ENCODE measurements around the gene MROH2A.

MROH2A gene

DNA sequence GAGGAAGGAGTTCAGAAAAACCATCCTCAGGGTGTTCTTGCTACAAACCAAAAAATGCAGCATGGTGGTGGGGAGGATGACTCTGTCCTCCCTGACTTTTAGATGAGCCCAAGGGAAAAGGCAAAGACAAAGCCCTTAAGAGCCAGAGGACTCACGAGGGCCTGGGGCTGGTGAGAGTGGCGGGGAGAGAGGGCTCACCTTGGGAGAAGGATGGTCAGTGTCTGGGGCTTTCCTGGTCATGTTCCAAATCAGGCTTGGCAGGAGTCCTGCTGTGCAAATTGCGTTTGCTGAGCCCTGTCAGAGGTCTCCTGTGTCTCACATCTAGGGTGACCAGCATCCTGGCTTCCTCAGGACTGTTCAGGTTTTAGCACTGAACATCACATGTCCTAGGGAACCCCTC lies 13.4 kb upstream of the MROH2A start:
- no peak for DNase-seq (ENCODE audit: low read depth in 2 of 2)

DNA sequence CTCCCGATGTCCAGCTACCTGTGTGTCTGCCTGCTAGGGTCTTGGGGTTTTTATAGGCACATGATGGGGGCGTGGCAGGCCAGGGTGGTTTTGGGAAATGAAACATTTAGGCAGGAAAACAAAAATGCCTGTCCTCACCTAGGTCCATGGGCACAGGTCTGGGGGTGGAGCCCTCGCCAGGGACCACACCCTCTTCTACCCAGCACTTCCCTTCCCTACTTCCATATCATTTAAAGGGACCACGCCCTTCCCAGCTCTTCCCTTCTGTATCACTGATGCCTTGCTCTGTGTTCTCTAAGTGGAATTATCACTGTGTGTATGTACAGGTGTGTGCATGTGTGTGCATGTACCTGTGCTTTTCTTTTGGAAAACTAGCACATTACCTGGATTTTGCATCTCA lies 11.7 kb upstream of the MROH2A start:
- no peak for DNase-seq (ENCODE audit: low read depth in 2 of 2)

DNA sequence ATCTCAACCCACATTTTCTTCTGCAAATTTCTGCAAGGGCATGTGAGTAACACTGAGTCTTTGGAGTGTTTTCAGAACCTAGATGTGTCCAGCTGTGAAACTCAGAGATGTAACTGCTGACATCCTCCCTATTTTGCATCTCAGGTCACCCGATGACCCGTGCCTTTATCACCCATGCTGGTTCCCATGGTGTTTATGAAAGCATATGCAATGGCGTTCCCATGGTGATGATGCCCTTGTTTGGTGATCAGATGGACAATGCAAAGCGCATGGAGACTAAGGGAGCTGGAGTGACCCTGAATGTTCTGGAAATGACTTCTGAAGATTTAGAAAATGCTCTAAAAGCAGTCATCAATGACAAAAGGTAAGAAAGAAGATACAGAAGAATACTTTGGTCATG lies 10.1 kb upstream of the MROH2A start:
- DNase-seq (ENCODE audit: low read depth in 2 of 2), result no peak

DNA sequence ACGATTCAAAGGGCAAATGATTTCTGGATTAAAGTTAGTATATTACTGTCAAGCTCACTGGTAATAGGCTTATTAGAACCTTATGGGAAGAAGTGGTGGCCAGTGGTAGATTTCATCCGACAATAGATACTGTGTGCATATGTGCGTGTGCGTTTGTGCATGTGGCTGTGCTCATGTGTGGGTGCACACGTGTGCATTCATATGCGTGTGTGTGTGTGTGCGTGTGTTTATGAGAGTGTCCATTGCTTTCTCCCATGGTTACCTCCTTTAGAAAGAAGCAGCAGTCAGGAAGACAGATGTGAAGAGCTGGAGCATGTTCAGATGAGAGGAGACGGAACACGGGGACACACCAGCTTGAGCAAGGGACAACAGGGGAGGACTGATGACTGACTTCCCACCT lies 8.9 kb upstream of the MROH2A start:
- no peak for DNase-seq (ENCODE audit: low read depth in 2 of 2)

DNA sequence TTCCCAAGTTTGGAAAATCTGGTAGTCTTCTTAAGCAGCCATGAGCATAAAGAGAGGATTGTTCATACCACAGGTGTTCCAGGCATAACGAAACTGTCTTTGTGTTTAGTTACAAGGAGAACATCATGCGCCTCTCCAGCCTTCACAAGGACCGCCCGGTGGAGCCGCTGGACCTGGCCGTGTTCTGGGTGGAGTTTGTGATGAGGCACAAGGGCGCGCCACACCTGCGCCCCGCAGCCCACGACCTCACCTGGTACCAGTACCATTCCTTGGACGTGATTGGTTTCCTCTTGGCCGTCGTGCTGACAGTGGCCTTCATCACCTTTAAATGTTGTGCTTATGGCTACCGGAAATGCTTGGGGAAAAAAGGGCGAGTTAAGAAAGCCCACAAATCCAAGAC lies 6.0 kb upstream of the MROH2A start:
- DNase-seq (ENCODE audit: low read depth in 2 of 2), result no peak

DNA sequence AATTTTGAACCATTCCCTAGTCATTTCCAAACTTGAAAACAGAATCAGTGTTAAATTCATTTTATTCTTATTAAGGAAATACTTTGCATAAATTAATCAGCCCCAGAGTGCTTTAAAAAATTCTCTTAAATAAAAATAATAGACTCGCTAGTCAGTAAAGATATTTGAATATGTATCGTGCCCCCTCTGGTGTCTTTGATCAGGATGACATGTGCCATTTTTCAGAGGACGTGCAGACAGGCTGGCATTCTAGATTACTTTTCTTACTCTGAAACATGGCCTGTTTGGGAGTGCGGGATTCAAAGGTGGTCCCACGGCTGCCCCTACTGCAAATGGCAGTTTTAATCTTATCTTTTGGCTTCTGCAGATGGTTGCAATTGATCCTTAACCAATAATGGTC lies 5.5 kb upstream of the MROH2A start:
- no peak for DNase-seq (ENCODE audit: low read depth in 2 of 2)

DNA sequence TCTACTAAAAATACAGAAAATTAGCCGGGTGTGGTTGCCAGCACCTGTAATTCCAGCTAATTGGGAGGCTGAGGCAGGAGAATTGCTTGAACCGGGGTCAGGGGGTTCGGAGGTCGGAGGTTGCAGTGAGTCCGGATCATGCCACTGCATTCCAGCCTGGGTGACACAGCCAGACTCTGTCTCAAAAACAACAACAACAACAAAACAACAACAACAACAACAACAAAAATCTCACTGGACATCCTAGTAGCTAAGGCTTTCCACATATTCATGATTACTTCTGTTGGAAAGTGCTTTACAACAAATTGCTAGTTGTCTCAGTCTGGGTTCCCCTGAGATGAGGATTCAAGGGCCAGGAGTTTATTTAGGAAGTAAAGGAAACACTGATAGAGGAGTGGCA lies 4.3 kb upstream of the MROH2A start:
- DNase-seq (ENCODE audit: low read depth in 2 of 2), result no peak

DNA sequence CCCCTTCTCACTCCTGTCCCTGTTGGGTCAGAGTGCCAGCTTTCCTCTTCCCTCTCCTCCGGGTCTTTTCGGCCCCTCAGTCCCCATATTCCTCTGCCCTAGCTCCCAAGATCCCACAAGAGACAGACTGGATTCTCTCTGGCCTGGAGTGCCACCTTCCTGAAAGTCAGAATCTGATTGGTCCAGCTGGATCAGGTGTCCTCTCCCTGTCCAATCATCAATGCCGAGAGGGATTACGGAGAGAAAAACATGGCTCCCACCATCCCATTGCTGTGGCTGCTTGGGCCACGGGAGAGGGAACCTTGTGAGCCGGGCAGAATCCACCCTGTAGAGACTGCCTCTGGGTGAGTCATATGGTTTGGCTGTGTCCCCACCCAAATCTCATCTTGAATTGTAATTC lies 2.7 kb upstream of the MROH2A start:
- no peak for DNase-seq (ENCODE audit: low read depth in 2 of 2)

DNA sequence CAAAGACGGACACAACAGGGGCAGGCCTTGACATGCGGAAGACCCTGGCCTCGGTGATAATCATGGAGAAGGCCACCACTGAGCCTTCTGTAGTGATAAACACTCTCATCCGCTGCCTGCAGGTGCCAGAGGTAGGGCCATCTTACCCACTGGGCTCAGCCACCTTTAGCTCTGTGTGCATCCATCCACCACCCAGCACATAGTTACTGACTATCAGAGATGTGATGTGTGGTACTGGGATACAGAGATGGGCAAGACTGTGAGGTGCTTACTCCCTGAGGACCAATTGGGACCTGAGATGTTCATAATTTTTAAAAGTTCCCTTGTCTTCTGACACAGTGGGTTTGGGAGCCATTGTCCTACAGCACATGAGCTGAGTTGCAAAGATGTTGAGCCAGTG lies 1.6 kb downstream of the MROH2A start:
- DNase-seq (ENCODE audit: low read depth in 2 of 2), result no peak

DNA sequence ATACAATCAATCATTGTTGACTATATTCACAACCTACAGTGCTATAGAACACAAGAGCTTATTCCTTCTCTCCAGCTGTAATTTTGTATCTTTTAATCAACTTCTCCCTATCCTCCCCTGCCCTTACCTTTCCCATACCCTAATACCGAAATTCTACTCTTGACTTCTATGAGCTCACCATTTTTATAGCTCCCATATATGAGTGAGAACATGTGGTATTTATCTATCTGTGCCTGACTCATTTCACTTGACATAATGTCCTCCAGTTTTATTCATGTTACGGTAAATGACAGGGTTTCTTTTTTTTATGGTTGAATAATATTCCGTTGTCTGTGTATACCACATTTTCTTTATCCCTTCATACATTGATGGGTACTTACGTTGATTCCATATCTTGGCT lies 2.6 kb downstream of the MROH2A start:
- no peak for DNase-seq (ENCODE audit: low read depth in 2 of 2)

DNA sequence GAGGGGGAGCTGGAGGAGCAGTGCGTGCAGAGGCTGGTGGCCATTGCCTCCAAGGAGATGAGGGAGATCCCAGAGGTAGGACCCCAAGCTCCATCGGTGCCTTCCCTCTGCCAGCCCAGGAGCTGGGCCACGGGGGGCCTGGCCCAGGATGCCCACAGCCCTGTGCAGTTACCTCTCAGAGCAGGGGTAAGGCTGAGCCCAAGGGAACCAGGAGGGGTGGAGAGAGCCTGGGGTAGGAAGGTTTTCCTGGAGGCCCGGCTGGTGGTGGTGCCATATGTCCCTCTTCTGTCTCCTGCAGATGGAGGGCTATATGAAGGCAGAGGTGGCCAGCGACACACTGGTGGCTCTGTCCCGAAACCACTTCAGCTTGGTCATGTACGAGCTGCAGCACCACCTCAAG lies 11.4 kb downstream of the MROH2A start:
- no peak for DNase-seq (ENCODE audit: low read depth in 2 of 2)

DNA sequence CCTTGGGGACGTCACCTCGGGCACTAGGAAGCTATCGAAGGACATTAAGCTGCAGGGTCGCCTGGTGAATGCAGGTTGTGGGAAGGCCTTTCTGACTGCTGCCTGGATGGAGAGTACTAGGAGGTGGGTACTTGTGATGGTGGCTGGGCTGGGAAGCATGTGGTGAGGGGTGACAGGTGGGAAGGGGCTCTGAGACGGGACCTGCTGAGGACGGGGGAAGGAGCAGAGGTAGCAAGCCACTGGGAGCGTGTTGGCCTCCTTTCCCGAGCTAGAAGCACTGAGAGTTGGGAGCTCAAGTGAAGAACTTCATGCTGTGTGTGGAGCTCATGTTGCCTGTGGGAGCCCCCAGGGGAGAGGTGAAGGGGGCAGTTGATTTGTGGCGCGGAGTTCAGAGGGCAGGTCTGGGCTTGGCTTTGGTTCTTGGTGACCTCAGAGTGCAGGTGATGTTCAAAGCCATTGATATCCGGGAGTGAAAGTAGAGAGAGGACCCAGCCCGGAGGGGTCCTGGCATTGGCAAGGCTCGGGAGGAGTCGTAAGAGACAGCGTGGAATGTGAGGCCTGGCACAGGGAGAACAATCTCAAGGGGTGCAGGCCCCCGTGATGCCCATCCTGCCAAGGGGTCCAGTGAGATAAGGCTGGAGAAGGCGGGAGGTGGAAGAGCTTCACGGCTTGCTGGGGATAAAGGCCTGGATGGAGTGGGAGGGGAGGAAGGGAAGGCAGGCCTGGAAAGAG lies 13.2 kb downstream of the MROH2A start:
- DNase-seq (ENCODE audit: low read depth in 2 of 2), result no peak

DNA sequence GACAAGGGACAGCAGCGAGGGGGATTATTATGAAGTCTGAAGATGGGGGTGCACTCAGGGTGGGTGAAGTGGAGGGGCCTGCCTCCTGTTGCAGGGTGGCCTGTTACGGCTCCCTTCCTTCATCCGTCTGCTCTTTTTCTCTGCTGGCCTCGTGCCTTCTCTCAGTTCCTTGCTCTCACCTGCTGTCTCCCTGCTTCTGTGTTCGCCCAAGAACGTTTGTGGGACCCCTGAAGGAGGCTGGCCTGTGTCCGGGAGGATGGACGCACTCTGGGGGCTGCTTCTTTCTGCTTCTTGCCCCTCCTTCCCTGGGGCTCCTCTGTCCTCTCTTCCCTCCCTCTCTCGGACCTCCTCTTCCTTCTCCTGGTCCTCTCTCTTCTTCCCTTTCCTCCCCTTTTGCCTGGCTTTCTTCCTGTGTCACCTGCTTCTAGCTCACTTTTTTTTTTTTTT lies 13.8 kb downstream of the MROH2A start:
- DNase-seq (ENCODE audit: low read depth in 2 of 2), result no peak

DNA sequence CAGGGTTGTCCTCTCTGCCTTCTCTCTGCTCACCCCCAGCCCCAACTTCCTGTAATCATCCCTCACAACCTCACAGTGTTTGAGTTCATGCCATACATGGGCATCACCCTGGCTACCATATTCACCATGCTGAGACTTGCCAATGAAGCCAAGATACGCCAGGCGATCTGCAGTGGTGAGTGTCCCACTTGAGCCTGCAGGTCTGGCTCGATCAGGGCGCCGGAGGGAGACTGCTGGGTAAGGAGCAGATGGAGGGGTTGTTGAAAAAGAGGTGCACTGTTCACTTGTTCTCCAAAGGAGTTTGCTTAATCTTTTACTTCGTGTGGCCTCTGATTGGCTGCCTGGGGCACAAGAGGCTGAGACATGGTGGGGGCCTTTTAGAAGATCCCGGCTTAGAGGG lies 14.6 kb downstream of the MROH2A start:
- no peak for DNase-seq (ENCODE audit: low read depth in 2 of 2)

DNA sequence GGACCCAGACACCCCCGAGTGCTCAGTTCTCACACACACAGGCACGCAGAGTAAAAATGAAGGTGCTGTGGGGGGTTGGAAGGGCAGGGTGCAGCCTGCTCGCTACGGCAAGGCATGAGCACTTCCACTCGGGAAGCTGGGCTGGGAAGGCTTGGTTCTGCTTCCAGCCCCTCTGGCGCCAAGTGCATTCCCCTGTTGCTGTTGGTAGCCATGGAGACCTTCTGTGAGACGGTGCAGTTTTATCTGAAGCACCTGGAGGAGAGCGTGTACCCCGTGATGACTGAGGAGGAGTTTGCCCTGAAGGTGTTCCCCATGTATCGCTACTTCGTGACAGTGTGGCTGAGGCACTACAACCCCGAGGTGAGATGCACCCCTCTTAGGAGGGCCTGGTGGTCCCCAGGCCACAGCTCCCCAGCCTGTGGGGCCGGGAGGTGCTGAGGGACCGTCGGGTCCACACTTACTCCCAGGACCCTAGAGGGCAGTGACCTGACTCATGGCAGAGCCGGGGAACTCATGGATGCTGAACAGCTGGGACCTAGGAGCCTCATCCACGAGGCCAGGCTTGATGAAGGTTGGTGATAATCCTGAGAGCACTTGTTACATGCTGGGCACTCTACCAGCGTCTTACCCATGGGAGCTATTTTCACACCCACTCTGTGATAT lies 15.5 kb downstream of the MROH2A start:
- DNase-seq (ENCODE audit: low read depth in 2 of 2), result no peak

DNA sequence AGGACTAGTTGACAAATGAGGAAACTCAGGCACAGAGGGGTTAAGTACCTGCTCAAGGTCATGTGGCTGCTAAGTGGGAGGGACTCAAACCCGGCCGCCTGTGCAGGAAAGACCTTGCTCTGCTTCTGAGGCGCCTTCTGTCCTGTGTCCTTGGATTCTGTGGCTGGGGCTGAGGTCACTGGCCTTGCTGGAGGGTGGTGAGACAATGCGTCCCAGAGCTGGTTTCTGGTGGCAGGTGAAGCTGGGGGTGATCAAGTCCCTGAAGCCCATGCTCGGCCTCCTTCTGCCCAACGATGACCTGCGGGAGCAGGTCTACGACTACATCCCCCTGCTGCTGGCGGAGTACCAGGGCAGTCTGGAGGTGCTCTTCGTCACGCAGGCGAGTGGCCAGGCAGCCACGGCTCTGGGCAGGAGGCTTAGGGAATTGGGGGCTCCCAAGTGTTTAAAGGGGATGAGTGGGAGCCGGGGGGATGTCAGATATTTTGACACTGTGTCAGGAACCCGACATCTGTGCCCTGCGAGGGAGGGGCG lies 16.1 kb downstream of the MROH2A start:
- DNase-seq (ENCODE audit: low read depth in 2 of 2), result no peak

DNA sequence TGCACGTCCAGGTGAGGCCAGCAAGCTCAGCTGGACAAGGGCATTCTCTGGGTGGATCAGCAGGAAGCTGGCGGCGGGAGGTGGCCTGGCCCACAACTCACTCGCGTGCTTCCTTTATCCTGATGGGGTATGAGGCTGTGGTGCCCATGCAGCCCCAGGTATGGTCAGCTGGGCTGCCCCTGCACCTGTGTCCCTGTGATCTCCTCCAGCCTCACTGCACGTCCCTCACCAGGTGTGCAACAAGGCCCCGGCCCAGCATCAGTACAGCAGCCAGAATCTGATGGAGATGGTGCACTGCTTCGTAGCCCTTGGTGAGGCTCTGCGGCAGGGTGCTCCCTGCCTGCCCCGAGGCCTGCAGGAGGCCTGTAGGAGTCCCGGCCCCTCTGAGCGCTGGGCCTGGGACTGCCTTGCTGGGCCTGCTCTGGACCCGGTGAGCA lies 17.6 kb downstream of the MROH2A start:
- no peak for DNase-seq (ENCODE audit: low read depth in 2 of 2)

DNA sequence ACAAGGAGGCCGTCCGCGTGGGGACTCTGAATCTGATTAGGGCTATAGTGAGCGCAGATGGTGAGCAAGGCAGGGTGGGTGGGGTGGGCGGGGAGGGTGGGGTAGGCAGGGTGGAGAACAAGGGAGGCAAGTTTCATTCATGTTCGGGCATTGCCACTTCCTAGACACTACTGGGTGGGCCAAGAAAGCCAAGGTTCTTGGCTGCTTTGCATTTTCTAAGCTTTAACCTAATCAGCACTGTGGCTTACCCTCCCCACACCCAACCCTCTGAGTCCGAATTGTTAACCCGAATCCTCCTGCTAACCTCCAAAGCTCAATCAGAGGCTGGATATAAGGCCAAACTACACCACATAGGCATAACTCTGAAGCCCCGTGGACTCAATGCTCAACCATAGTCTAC lies 18.1 kb downstream of the MROH2A start:
- no peak for DNase-seq (ENCODE audit: low read depth in 2 of 2)

DNA sequence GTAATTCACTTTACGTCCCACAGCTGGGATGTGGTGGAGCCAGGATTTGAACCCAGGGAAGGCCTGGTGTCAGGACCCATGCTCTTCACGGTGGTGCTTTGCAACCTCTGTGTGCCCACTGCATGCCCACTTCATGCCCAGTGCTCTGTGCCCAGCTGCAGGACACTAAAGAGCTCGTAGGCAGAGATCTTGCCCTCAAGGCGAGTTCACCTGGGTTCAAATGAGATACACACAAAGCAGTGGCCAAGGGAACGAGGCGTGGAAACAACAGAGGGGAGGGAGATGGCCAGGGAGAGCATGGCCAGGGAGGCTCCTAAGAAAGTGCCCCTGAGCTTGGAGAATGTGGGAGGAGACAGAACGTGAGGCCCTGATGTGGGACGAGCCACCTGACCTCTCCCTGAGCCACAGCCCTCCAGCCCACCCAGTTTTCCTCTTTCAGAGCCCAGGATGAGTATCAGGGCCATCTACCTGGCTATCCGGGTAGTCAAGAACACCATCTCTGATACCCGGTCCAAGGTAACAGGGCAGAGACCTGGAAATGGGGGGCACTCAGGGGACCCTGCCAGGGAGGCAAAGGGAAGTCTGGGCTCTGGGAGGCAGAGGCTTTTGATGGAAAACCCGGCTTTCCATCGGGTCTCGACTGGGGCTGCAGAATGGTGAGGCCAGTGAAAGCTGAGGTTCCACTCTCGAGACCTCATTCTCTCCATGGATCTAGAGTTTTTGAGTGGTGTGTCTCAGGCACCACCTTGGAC lies 20.4 kb downstream of the MROH2A start:
- DNase-seq (ENCODE audit: low read depth in 2 of 2), result no peak

DNA sequence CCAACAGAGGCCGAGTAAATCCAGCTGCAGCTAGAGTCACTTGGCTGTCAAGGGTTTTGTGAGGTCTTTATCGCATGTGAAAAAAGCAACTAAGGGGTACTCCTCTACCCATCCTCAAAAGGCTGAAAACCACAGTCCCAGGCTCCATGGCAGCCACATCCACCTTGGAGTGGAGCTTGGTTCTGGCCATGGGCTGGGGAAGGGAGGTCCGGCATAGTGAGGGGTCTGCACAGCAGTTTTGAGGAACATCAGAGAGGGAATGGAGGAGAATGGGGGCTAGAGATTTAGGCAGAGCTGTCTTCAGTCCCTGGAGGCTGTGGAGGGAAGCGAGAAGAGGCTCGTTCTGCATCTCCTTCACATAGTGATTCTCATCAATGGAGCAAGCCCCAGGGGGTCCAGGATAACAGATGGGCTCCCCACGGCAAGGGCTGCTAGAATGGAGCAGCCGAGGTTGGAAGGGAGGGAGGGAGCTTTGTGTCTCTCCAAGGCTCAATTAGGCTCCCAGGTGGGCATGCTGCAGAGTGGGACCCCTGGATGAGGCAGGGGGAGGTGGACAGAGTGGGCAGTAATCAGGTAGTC lies 21.0 kb downstream of the MROH2A start:
- DNase-seq (ENCODE audit: low read depth in 2 of 2), result no peak

DNA sequence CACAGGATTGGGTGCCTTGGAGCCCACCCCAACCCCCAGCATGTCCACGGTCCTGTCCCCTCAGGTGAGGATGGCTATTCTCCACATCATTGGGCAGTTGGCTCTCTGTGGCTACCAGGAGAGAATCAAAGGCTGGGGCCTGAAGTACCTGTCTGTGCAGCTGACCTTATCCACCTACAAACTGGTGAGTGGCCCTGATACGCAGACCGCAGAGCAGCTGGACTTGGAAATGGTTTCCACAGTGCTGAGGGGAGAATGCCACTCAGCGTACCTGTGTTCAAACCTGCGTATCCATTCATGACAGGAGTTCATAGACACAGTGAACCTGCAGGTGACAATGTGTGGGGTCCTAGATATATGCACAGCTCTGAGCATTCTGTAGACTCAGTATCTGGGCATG lies 21.6 kb downstream of the MROH2A start:
- DNase-seq (ENCODE audit: low read depth in 2 of 2), result no peak

DNA sequence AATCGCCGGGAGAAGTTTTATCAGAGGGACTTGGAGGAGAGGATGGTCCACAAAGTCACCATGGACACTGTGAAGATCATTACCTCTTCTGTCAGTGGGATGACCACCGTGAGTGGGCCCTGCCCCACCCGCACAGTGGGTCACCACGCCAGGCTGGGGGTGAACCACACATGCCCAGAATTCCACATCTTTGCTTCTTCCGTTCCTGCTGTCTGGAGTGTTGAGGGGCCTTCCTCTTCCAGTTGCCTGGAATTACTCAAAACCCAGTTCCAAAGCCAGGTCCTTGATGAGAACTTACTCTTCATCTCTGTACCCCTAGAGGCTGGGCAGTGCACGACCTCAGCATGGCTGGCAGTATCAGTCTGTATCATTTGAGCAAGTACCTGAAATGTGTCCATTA lies 22.1 kb downstream of the MROH2A start:
- no peak for DNase-seq (ENCODE audit: low read depth in 2 of 2)
